Measurements from ENCODE around the gene IGF1R.

Gene IGF1R

GRCh38 chr15:98876451-98877369 lies 228.4 kb downstream of the IGF1R start:
- H3K4me2 ChIP-seq (ENCODE audit: low read depth, low read length, poor library complexity, severe bottlenecking) = no peak overlapping the region
- peaks cover 8% of the 10 kb centered on the region for H4K20me1 ChIP-seq (ENCODE audit: low read depth, low read length)
- H3K27me3 ChIP-seq (ENCODE audit: low read length) = no peaks in the 10 kb centered on the region
- H2AFZ ChIP-seq (ENCODE audit: low read depth, low read length, severe bottlenecking) = no peak overlapping the region
- H3K36me3 ChIP-seq (ENCODE audit: low read length) = no peaks in the 10 kb centered on the region
- no peak for TF ChIP-seq CTCF (IDR thresholded peaks at IDR 0.05; ENCODE audit: insufficient read depth, low read length, poor library complexity, severe bottlenecking)
- TF ChIP-seq EZH2phosphoT487 (conservative IDR thresholded peaks at IDR 0.05; ENCODE audit: low read length) = no peak
- no peaks in the 10 kb centered on the region for H3F3A ChIP-seq (ENCODE audit: insufficient read depth)
- no peak overlapping the region for H3K27ac ChIP-seq (ENCODE audit: low read depth, low read length)
- no peak overlapping the region for H3K9ac ChIP-seq (ENCODE audit: low read length)
- no peak overlapping the region for H3K4me3 ChIP-seq (ENCODE audit: insufficient read depth, low read length, poor library complexity, severe bottlenecking)
- H3K9me2 ChIP-seq (replicated peaks; ENCODE audit: insufficient read depth, low read length) = no peaks in the 10 kb centered on the region
- no peaks in the 10 kb centered on the region for H3K79me2 ChIP-seq (ENCODE audit: insufficient read depth, low read length)
- H3K9me3 ChIP-seq (ENCODE audit: insufficient read depth, low read length) = no peaks in the 10 kb centered on the region

GRCh38 chr15:98878172-98878571 lies 229.8 kb downstream of the IGF1R start:
- H3K9me3 ChIP-seq (ENCODE audit: insufficient read depth, low read length) = no peaks in the 10 kb centered on the region
- peaks cover 12% of the 10 kb centered on the region for H4K20me1 ChIP-seq (ENCODE audit: low read depth, low read length)
- H2AFZ ChIP-seq (ENCODE audit: low read depth, low read length, severe bottlenecking) = no peak overlapping the region
- H3K79me2 ChIP-seq (ENCODE audit: insufficient read depth, low read length) = no peaks in the 10 kb centered on the region
- no peak overlapping the region for H3K9ac ChIP-seq (ENCODE audit: low read length)
- H3K27me3 ChIP-seq (ENCODE audit: low read length) = no peaks in the 10 kb centered on the region
- H3F3A ChIP-seq (ENCODE audit: insufficient read depth) = no peaks in the 10 kb centered on the region
- H3K9me2 ChIP-seq (replicated peaks; ENCODE audit: insufficient read depth, low read length) = no peaks in the 10 kb centered on the region
- H3K27ac ChIP-seq (ENCODE audit: low read depth, low read length) = no peak overlapping the region
- no peaks in the 10 kb centered on the region for H3K36me3 ChIP-seq (ENCODE audit: low read length)
- TF ChIP-seq EZH2phosphoT487 (conservative IDR thresholded peaks at IDR 0.05; ENCODE audit: low read length) (no peak), CTCF (IDR thresholded peaks at IDR 0.05; ENCODE audit: insufficient read depth, low read length, poor library complexity, severe bottlenecking) (no peak)
- H3K4me3 ChIP-seq (ENCODE audit: insufficient read depth, low read length, poor library complexity, severe bottlenecking) = no peak overlapping the region
- H3K4me2 ChIP-seq (ENCODE audit: low read depth, low read length, poor library complexity, severe bottlenecking) = no peak overlapping the region

GRCh38 chr15:98878862-98879261 lies 230.5 kb downstream of the IGF1R start:
- no peaks in the 10 kb centered on the region for H3K79me2 ChIP-seq (ENCODE audit: insufficient read depth, low read length)
- no peaks in the 10 kb centered on the region for H3K9me2 ChIP-seq (replicated peaks; ENCODE audit: insufficient read depth, low read length)
- H4K20me1 ChIP-seq (ENCODE audit: low read depth, low read length) = peaks cover 12% of the 10 kb centered on the region
- no peaks in the 10 kb centered on the region for H3K27me3 ChIP-seq (ENCODE audit: low read length)
- no peak overlapping the region for H2AFZ ChIP-seq (ENCODE audit: low read depth, low read length, severe bottlenecking)
- no peaks in the 10 kb centered on the region for H3K36me3 ChIP-seq (ENCODE audit: low read length)
- no peak overlapping the region for H3K4me3 ChIP-seq (ENCODE audit: insufficient read depth, low read length, poor library complexity, severe bottlenecking)
- H3K4me2 ChIP-seq (ENCODE audit: low read depth, low read length, poor library complexity, severe bottlenecking) = no peak overlapping the region
- H3K27ac ChIP-seq (ENCODE audit: low read depth, low read length) = no peak overlapping the region
- no peaks in the 10 kb centered on the region for H3F3A ChIP-seq (ENCODE audit: insufficient read depth)
- H3K9ac ChIP-seq (ENCODE audit: low read length) = no peak overlapping the region
- no peaks in the 10 kb centered on the region for H3K9me3 ChIP-seq (ENCODE audit: insufficient read depth, low read length)
- TF ChIP-seq CTCF (IDR thresholded peaks at IDR 0.05; ENCODE audit: insufficient read depth, low read length, poor library complexity, severe bottlenecking) (no peak), EZH2phosphoT487 (conservative IDR thresholded peaks at IDR 0.05; ENCODE audit: low read length) (no peak)
